B cell (primary cell): ENCODE measurements around the gene HPDL.
"Not testable (repeated sequence)": the region's sequence is repeated elsewhere in the genome, so short reads cannot be mapped to it uniquely, and the experiment has no call there.

Source experiments
- EZH2 ChIP-seq: IDR thresholded peaks from 2 replicates; pipeline ENCODE4 v1.6.1; 2012; ENCODE audit warnings: borderline replicate concordance, low read depth, mild to moderate bottlenecking, moderate library complexity, low read length; ENCODE audit not compliant: insufficient read depth, poor library complexity, severe bottlenecking
- TF ChIP-seq, protein P1 (sequence below): fragments of 200-600 bp; IDR thresholded peaks from one replicate; pipeline ENCODE4 v1.8.0; 2022; ENCODE audit warnings: antibody characterized with exemption, mild to moderate bottlenecking

GRCh38 chr1:45286521-45286920, 40.2 kb upstream of the HPDL start:
- TF ChIP-seq, protein P1, sequence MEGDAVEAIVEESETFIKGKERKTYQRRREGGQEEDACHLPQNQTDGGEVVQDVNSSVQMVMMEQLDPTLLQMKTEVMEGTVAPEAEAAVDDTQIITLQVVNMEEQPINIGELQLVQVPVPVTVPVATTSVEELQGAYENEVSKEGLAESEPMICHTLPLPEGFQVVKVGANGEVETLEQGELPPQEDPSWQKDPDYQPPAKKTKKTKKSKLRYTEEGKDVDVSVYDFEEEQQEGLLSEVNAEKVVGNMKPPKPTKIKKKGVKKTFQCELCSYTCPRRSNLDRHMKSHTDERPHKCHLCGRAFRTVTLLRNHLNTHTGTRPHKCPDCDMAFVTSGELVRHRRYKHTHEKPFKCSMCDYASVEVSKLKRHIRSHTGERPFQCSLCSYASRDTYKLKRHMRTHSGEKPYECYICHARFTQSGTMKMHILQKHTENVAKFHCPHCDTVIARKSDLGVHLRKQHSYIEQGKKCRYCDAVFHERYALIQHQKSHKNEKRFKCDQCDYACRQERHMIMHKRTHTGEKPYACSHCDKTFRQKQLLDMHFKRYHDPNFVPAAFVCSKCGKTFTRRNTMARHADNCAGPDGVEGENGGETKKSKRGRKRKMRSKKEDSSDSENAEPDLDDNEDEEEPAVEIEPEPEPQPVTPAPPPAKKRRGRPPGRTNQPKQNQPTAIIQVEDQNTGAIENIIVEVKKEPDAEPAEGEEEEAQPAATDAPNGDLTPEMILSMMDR, result not testable (repeated sequence)
- TF ChIP-seq EZH2, result not testable (repeated sequence)
